ENCODE data around the gene HPGD.

GRCh38 chr4:174517502-174518445, 4.5 kb downstream of the HPGD start:
- TF ChIP-seq POLR2A (IDR thresholded peaks at IDR 0.05; ENCODE audit: low read depth) (no peak), CTCF (IDR thresholded peaks at IDR 0.05) (no peak), EP300 (IDR thresholded peaks at IDR 0.05) (no peak), POLR2AphosphoS5 (IDR thresholded peaks at IDR 0.05) (no peak)
